ENCODE data around the gene FOXA1. TPM values are rescaled to one million over a fixed set of nuclear protein-coding genes. Genes with fewer than 3 reads are reported as not detected.

FOXA1 gene
- total and polyA plus RNA-seq, 9 of the 15 experiments (the other 6 are each of a cell fraction or from before 2014, with no cell fraction given): 0.20 to 3.0 (median 1.3) TPM

- no peak overlapping the region for H3K4me2 ChIP-seq (ENCODE audit: insufficient read depth, low read length)
- BruUV-seq (replicated peaks): no TSS peak
- H3K36me3 ChIP-seq (ENCODE audit: control insufficient read depth, insufficient read depth, low read length): no peaks in the 10 kb centered on the region
- H3K79me2 ChIP-seq (ENCODE audit: control insufficient read depth, insufficient read depth, low read length): peaks cover 2% of the 10 kb centered on the region; the same call in 2 of the 3 replicates
- H4K20me1 ChIP-seq (replicated peaks; ENCODE audit: control insufficient read depth, insufficient read depth, low read length): no peaks in the 10 kb centered on the region
- no peak overlapping the region for H3K27ac ChIP-seq (ENCODE audit: extremely low read depth, low read depth, low read length)
- H3K4me3 ChIP-seq: no peak overlapping the region
- DNase-seq (ENCODE audit: extremely low read depth in 1 of 4, low spot score in 3 of 4): no peak
- FAIRE-seq: no peak
- ATAC-seq: no peak
- CTCF ChIA-PET (ENCODE audit: low intra/inter-chr PET ratio): no interaction called here
- in situ Hi-C loops (cut with MboI) (loop anchor here (25.0 kb wide), 1 partner anchor 328 kb away; no protein-coding TSS in a partner anchor), intact Hi-C loops (cut with micrococcal nuclease) (no loop called here)
- H3K9me1 ChIP-seq (ENCODE audit: control insufficient read depth, insufficient read depth, low read length): no peaks in the 10 kb centered on the region
- H3K4me1 ChIP-seq (replicated peaks in 1 of 2; ENCODE audit: control insufficient read depth in 2 of 2, insufficient read depth in 2 of 2, low read length in 2 of 2): peaks cover 0 to 18% of the 10 kb centered on the region in 2 experiments; a peak in 2 of 5 replicates
- H2AFZ ChIP-seq (ENCODE audit: low read depth, low read length): no peak overlapping the region
- H3K9ac ChIP-seq (ENCODE audit: insufficient read depth in 1 of 2, low read depth in 2 of 2, low read length in 2 of 2): no peak overlapping the region
- POLR2A ChIA-PET: no interaction called here
- H3K9me3 ChIP-seq (replicated peaks; ENCODE audit: control insufficient read depth, insufficient read depth, low read depth, low read length): no peaks in the 10 kb centered on the region
- WGBS (ENCODE audit: insufficient coverage, low coverage, missing lambda C conversion rate): 84% methylated on average over 4 of the region's 4 CpGs
- H3K27me3 ChIP-seq (ENCODE audit: control insufficient read depth in 2 of 2, insufficient read depth in 2 of 2, low read length in 2 of 2): no peaks in the 10 kb centered on the region
- TF ChIP-seq MCM2 (IDR thresholded peaks at IDR 0.05; ENCODE audit: low read depth) (no peak), MXI1 (IDR thresholded peaks at IDR 0.05; ENCODE audit: low read depth, low read length) (no peak), CCNT2 (IDR thresholded peaks at IDR 0.05; ENCODE audit: borderline replicate concordance, extremely low read depth, insufficient read length, low read depth, low read length) (no peak), JUNB (CRISPR knock-in tag; conservative IDR thresholded peaks at IDR 0.05) (no peak), RBM25 (IDR thresholded peaks at IDR 0.05; ENCODE audit: low read depth, low read length, severe bottlenecking) (no peak), NFIC (IDR thresholded peaks at IDR 0.05) (no peak), SUPT5H (IDR thresholded peaks at IDR 0.05) (no peak), TAF15 (IDR thresholded peaks at IDR 0.05; ENCODE audit: low read depth, low read length) (no peak)
- TF ChIP-seq, protein P1, sequence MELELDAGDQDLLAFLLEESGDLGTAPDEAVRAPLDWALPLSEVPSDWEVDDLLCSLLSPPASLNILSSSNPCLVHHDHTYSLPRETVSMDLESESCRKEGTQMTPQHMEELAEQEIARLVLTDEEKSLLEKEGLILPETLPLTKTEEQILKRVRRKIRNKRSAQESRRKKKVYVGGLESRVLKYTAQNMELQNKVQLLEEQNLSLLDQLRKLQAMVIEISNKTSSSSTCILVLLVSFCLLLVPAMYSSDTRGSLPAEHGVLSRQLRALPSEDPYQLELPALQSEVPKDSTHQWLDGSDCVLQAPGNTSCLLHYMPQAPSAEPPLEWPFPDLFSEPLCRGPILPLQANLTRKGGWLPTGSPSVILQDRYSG (tag; conservative IDR thresholded peaks at IDR 0.05; ENCODE audit: low read depth): no peak
- TF ChIP-seq, protein P2, sequence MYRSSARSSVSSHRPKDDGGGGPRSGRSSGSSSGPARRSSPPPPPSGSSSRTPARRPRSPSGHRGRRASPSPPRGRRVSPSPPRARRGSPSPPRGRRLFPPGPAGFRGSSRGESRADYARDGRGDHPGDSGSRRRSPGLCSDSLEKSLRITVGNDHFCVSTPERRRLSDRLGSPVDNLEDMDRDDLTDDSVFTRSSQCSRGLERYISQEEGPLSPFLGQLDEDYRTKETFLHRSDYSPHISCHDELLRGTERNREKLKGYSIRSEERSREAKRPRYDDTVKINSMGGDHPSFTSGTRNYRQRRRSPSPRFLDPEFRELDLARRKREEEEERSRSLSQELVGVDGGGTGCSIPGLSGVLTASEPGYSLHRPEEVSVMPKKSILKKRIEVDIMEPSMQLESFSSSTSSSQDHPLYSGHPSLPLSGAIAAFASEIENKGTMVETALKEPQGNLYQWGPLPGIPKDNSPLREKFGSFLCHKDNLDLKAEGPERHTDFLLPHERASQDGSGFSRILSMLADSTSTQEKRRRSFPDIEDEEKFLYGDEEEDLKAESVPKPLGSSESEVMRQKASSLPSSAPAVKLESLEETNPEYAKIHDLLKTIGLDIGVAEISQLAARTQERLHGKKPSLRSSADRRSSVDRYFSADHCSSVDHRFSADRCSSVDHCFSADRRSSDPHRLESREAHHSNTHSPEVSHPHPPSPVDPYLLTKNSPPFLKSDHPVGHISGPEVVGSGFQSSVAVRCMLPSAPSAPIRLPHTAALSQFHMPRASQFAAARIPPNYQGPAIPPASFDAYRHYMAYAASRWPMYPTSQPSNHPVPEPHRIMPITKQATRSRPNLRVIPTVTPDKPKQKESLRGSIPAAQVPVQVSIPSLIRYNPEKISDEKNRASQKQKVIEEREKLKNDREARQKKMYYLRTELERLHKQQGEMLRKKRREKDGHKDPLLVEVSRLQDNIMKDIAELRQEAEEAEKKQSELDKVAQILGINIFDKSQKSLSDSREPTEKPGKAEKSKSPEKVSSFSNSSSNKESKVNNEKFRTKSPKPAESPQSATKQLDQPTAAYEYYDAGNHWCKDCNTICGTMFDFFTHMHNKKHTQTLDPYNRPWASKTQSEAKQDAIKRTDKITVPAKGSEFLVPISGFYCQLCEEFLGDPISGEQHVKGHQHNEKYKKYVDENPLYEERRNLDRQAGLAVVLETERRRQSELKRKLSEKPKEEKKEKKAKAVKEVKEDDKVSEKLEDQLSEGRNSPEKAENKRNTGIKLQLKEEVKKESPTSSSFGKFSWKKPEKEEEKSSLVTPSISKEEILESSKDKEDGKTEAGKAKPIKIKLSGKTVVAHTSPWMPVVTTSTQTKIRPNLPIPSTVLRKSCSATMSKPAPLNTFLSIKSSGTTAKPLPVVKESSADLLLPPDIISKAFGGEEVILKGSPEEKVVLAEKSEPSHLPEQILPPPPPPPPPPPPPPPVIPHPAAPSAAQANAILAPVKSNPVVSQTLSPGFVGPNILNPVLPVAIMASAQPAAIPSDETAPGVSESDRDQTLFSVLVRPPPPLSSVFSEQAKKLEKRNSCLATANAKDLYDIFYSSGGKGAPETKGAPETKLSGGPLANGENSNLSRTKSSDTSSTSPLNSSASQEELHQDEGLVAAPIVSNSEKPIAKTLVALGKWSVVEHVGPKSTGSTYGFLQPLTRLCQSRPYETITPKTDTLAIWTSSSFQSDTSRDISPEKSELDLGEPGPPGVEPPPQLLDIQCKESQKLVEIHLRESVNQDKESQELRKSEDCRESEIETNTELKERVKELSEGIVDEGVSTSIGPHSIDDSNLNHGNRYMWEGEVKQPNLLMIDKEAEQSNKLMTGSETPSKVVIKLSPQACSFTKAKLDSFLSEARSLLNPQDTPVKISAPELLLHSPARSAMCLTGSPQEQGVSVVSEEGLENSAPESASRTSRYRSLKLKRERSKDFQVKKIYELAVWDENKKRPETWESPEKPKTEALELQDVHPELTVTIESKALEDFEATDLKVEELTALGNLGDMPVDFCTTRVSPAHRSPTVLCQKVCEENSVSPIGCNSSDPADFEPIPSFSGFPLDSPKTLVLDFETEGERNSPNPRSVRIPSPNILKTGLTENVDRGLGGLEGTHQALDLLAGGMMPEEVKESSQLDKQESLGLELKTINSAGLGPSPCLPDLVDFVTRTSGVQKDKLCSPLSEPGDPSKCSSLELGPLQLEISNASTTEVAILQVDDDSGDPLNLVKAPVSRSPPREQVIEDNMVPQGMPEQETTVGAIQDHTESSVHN (IDR thresholded peaks at IDR 0.05; ENCODE audit: borderline replicate concordance in 1 of 2, low read depth in 1 of 2): no peak
- TF ChIP-seq, protein P3, sequence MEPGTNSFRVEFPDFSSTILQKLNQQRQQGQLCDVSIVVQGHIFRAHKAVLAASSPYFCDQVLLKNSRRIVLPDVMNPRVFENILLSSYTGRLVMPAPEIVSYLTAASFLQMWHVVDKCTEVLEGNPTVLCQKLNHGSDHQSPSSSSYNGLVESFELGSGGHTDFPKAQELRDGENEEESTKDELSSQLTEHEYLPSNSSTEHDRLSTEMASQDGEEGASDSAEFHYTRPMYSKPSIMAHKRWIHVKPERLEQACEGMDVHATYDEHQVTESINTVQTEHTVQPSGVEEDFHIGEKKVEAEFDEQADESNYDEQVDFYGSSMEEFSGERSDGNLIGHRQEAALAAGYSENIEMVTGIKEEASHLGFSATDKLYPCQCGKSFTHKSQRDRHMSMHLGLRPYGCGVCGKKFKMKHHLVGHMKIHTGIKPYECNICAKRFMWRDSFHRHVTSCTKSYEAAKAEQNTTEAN (CRISPR knock-in tag; IDR thresholded peaks at IDR 0.05): no peak
These were observed 4.5 kb downstream of the FOXA1 start for GRCh38 chr14:37590428-37591139.
